Measurements from ENCODE around the gene SVIL. TPM values are rescaled to one million over a fixed set of nuclear protein-coding genes. Genes with fewer than 3 reads are reported as not detected.

SVIL gene
- total RNA-seq, 1 donor = 309 TPM

- no peak for DNase-seq (ENCODE audit: low read depth)
- no peak for TF ChIP-seq CTCF (IDR thresholded peaks at IDR 0.05; ENCODE audit: insufficient read depth, low read length)
- no peak overlapping the region for H3K4me3 ChIP-seq (ENCODE audit: low read depth, low read length)
Observed at GRCh38 chr10:29430101-29430500, 204.7 kb downstream of the SVIL start.

GRCh38 chr10:29428486-29428885 is 206.3 kb downstream of the SVIL start:
- no peak for DNase-seq (ENCODE audit: low read depth)
- no peak overlapping the region for H3K4me3 ChIP-seq (ENCODE audit: low read depth, low read length)
- no peak for TF ChIP-seq CTCF (IDR thresholded peaks at IDR 0.05; ENCODE audit: insufficient read depth, low read length)

GRCh38 chr10:29427667-29428066 is 207.1 kb downstream of the SVIL start:
- DNase-seq (ENCODE audit: low read depth) = no peak
- H3K4me3 ChIP-seq (ENCODE audit: low read depth, low read length) = no peak overlapping the region
- no peak for TF ChIP-seq CTCF (IDR thresholded peaks at IDR 0.05; ENCODE audit: insufficient read depth, low read length)

GRCh38 chr10:29426420-29426819 is 208.4 kb downstream of the SVIL start:
- H3K4me3 ChIP-seq (ENCODE audit: low read depth, low read length) = no peak overlapping the region
- TF ChIP-seq CTCF (IDR thresholded peaks at IDR 0.05; ENCODE audit: insufficient read depth, low read length) = no peak
- DNase-seq (ENCODE audit: low read depth) = no peak

GRCh38 chr10:29424017-29424416 is 210.8 kb downstream of the SVIL start:
- H3K4me3 ChIP-seq (ENCODE audit: low read depth, low read length) = no peak overlapping the region
- DNase-seq (ENCODE audit: low read depth) = no peak
- TF ChIP-seq CTCF (IDR thresholded peaks at IDR 0.05; ENCODE audit: insufficient read depth, low read length) = no peak

GRCh38 chr10:29420744-29421143 is 214.0 kb downstream of the SVIL start:
- no peak for TF ChIP-seq CTCF (IDR thresholded peaks at IDR 0.05; ENCODE audit: insufficient read depth, low read length)
- DNase-seq (ENCODE audit: low read depth) = no peak
- no peak overlapping the region for H3K4me3 ChIP-seq (ENCODE audit: low read depth, low read length)

GRCh38 chr10:29417324-29417723 is 217.4 kb downstream of the SVIL start:
- no peak for TF ChIP-seq CTCF (IDR thresholded peaks at IDR 0.05; ENCODE audit: insufficient read depth, low read length)
- no peak overlapping the region for H3K4me3 ChIP-seq (ENCODE audit: low read depth, low read length)
- no peak for DNase-seq (ENCODE audit: low read depth)
